NCI-H146 treated with DMSO at 0.1 percent for 48 hours (cell line): Measurements from ENCODE around the gene FAM168A.

Experiments used
- DNase-seq: peaks from one replicate; lab custom pipeline; 2025; ENCODE audit not compliant: unreplicated experiment; lab: John Stamatoyannopoulos, UW

FAM168A gene

DNA sequence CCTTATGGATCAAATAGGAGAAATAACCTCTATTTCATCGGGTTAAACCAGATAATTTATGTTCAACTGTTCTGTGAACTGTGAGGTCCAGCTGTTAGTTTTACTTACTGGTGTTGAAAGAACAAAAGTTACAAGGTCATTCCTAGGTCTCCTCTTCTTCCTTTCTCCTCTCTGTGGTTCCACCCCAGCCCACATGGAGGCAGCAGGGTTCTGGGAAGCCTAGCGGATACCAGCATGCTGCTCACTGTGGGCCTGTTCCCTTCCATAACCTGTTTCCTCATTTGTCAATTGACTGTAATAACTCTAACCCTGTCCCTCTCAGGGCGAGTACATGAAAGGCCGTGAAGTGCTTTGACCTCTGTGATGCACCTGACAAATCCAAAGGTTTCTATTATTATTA is 193.9 kb downstream of the FAM168A start:
- peak; percentile 18 for DNase-seq

DNA sequence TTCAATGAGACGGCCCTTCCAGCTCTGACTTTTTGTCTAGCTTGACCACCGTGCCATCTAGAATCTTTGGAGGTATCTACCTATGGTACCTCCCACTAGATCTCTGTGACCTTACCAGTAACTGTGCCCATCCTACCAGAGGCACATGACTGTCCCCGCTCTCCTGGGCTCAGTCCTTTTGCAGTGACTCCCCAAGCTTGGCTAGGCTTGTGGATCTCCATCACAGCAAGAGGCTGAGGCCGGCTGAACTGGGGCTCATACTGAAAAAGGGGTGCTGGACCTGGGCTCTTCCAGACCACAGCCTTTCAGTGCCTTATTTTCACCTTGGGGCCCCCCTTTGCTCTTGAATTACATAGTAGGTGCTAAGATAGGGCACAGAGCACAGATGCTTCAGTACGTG is 194.4 kb downstream of the FAM168A start:
- DNase-seq, result no peak

DNA sequence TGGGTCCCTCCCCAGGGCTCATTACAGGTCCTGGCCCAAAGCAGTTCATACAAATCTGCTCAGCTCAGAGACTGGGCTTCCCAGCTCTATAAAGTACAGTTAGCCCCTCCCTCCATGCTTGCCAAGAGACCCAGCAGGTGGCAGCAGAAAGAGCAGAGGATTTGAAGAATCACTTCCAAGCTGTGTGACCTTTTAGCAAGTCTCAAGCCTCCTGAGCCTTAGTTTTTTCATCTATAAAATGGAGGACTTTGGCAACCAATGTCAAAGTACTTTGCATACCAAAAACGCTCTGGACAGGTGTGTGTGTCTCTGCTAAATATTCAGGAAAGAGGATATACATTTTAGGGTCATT is 195.1 kb downstream of the FAM168A start:
- no peak for DNase-seq

DNA sequence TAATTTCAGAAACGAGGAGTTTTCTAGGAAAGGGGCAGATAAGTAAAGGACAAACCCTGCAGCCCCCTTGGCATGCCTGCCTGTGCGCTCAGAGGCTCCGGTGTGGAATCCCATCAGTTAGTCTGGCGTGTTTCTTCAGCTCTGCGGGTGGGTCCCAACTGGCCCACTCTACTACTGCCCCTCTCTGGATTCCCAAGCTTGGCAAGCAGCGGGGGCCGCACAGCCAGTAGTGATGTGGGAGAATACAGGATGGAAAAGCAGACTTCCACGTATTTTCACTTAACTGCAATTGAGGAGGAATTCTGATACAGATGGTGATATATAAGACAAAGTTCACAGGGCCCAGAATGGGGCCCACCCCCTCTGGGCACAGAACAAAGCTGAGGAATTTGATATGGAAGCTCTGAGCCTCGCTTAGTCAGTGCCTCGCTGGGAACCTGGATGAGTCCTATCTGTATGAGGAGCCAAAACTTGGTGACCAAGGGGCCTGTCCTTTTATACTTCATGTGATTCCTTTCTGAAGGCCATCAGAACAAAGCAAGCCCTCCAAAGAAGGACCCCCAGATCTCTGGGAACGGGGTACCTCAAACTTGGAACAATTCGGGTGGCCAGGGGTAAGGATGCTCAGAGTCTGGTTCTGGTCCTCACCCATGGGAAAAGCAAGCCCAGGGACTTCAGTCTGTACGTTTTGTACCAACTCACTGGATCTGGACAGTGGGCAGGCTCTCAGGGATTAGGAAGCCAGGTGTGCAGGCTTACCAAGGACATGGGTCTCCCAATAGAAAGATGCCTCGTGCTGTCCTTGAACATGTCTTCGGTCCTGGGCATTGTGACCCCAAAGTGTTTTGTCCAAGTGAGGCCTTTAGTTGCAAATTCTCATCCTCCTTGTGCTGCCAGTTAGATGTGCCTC is 195.7 kb downstream of the FAM168A start:
- no peak for DNase-seq

DNA sequence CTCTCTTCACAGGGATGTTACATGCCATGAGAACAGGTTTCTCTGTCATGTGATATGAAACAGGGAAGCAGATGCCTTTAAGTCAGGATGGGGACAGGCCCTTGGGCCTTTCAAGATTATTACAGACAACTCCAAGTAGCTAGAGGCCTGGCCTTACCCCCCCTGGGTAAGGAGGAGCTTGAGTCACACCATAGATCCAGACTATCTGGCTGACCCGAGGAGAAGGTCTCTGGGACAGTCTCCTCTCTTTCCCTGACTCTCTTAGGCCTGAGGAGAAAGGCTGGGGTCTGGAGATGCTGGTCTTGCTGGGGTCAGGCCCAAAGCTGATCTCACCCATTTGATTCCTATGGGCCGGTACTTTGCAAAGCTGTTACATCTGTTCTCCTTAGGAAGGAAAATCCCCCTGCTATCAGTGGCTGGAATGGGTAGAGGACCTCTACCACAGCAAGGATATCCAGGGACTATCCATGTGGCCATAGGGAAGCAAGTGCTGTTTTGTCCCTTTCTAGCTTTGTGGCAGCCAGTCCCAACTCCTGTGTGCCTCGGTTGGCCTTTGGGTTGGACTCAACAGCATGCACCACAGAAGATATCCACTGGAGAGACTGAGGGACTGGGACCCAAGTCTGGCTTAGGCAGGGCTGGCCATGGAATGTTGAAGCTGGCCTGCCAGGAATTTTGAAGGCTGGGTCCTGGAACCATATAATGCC is 196.5 kb downstream of the FAM168A start:
- no peak for DNase-seq

DNA sequence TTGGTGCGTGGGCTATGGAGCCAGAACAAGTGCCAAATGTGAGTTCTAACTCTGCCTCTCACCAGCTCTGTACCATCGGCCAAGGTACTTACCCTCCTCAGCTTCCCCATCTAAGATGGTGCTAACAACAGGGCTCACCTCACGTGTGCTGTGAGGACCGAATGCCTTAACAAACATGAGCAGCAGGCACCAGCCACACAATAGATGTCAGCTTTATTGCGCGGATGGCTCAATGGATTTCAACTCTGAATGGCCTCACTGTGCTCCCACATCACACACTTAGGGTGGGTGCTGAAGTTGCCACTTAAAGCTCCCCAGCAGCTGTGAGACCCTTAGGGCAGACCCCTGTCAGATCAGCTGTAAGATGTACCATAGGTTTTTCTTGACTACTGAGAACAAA is 197.6 kb downstream of the FAM168A start:
- no peak for DNase-seq

DNA sequence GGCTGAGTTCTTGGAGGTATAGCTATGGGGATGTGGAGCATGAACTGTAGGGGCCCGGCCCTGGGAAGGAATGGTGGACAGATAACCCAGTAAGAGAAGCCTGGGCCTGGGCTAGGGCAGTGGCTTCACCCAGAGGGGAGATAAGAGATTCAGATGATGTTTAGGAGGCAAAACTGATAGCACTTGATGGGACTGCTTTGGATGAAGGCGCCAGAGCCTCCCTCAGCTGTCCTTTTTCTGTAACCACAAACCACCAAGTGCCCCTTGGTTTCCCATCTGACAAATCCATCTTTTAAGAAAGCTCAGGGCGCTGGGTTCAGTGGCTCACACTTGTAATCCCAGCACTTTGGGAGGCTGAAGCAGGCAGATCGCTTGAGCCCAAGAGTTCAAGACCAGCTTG is 198.3 kb downstream of the FAM168A start:
- no peak for DNase-seq

DNA sequence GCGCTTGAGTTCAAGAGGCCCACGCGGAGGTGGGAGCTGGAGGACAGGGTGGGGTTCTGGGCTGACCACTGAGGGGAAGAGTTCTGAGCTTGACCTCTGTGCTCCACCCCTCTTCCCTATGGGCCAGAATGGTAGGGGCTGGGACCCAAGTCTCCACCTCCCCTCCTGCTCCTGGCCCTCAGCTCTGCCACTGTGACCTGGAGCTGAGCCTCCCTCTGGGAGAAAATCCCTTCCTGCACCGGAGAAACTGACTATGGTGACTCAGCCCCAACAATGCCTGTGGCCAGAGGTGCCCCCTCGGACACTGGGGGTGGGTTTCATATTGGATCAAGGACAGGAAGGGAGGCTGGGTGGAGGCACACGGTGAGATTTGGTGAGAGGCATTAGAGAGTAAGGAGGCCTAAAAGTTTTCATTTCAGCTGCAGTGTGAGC is 198.7 kb downstream of the FAM168A start:
- no peak for DNase-seq

DNA sequence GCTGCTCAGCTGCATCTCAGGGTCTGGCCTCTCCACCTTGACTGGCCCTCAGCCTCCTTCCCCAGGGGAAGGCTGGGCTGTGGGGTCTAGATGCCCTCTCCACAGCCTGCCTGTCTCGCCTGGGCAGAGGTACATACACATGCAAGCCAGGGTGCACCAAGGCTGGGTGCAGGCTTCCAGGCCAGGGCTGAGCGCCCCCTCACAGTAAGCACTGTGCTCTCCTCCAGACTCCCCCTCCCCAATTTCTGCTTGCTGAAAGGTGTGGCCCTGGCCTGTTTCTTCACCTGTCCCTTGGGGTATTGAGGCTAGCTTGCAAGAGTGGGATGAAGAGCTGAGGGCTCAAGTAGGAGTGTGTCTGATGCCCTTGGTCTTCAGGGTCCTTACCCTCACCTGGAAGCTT is 199.2 kb downstream of the FAM168A start:
- no peak for DNase-seq

DNA sequence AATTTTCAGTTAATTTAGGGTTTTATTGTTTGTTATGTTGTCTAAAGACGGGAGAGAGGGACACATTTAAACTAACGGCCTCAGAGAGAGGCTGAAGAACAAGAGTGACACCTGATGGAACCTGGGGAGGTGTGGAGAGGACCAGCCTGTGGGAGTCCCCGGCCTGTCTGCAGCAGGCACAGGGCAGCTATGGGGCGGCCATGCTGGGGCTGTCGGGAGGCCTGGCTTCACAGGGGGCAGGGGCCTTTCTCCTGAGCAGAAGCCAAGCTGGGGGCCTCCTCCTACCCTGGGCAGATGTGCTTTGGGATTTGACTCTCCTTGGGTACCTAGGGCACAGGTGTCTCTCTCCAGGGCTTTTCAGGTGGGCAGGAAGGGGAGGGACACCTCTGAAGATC is 199.8 kb downstream of the FAM168A start:
- no peak for DNase-seq

DNA sequence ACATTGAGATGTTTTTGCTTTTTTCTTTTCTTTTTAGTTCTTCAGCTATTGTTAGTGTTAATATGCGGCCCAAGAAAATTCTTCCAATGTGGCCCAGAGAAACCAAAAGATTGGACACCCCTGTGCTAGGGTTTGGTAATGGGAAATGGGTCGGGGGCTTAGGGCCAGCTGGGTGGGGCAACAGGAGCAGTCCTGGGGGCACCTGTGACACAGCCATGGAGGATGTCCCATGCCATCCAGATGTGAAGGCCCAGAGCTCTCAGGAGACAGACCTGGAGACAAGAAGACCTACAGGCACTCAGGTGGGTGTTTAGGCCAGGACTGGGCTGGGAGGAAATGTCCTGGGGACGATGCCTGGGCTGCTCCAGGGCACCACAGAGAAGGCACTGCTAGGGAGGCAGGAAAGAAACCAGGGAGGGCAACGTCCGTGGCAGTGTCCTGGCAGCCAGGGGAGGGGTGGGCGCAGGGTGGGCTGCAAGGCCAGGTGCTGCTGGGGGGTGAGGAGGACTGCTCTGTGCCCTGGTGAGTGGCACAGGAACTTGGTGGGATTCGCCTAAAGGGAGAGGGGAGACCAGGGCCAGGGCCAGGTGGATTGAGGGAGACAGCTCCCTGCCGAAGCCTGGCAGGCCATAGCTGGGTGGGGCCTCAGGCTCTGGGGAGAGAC is 200.3 kb downstream of the FAM168A start:
- DNase-seq, result no peak

DNA sequence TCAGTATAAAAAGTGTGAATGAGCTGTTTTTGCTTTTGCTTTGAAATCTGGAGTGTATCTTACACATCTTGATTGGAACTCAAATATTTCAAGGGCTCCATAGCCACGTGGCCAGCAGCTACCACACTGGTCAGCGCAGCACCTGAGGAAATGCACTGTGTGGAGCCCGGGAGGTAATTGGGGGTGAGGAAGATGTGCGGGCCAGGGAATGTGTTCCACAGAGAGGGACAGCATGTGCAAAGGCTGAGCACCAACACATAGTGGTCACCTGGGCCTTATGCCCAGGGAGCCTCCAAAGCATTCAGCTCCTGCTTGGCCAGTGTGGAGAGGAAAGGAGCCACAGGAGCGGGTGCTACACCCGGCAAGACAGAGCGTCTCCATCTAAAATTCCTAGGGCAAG is 200.9 kb downstream of the FAM168A start:
- no peak for DNase-seq

DNA sequence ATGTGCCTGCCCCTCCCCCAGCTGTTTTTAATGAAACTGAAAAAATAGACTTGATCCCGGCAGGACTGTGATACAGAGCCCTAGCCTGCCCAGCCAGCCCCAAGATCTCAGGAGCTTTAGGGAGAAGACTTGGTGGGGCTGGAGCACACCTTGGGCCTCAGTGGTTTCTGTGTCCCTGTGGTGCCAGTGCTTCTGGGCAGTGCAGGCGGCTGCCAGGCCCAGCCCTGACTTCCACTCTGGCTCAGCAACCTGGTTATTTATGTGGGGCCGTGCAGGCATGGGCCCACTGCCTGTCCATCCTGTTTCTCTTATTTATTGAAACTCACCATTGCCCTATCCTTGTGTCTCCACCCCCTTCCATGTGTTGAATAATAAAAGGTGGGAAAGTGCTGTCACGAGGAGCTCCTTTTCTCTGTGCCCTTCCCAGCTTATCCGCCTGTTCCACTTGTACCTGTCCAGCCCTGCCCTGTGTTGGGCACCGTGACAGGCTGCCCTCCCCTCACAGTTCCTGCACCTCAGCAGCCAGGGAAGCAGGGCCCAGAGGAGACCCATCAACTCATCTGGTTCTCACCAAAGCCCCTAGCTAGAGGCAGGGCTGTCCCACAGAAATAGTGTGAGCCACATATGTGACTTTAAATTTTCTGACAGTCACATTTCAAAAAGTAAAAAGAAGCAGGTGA is 201.5 kb downstream of the FAM168A start:
- DNase-seq, result no peak

DNA sequence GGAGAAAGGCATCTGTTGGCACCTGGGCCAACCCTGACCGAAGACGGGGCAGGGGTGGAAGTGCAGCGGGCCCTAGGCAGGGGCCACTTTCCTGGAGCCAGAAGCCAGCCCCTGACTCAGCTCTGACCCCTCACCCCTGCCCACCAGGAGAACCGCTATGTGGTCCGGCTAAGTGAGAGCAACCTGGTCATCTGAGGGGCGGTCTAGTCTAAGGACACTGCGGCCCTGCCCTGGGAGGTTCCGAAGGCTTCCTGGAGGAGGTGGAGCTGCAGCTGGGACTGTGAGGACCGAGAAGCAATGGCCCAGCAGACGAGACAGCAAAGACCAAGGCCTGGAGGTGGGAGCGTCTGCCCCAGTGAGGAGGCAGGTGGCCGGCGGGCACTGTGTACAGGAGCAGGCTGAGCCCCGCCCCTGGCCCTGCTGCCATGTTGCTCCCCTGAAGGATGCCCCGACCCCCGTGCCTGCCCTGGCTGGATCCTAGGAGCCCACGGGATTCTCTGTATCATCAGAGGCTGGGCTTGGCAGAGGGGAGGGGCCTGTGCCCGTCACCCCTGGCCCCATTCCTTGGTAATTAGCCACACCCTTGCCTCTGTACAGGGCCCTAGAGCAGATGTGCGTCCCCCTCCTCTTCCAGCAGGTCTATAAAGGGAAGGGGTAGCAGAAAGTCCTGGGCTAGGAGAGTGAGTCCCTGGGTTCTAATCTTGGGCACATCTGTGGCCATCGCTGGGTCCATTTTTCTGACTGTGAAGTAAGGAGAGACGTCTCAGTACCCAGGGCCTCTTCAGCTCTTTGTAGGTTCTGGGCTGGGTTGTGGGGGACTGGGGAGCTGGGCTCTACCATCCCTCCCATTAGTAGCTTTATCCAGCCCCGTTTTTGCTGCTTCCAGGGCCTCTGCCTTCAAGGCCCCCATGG is 202.4 kb downstream of the FAM168A start:
- DNase-seq, result no peak

DNA sequence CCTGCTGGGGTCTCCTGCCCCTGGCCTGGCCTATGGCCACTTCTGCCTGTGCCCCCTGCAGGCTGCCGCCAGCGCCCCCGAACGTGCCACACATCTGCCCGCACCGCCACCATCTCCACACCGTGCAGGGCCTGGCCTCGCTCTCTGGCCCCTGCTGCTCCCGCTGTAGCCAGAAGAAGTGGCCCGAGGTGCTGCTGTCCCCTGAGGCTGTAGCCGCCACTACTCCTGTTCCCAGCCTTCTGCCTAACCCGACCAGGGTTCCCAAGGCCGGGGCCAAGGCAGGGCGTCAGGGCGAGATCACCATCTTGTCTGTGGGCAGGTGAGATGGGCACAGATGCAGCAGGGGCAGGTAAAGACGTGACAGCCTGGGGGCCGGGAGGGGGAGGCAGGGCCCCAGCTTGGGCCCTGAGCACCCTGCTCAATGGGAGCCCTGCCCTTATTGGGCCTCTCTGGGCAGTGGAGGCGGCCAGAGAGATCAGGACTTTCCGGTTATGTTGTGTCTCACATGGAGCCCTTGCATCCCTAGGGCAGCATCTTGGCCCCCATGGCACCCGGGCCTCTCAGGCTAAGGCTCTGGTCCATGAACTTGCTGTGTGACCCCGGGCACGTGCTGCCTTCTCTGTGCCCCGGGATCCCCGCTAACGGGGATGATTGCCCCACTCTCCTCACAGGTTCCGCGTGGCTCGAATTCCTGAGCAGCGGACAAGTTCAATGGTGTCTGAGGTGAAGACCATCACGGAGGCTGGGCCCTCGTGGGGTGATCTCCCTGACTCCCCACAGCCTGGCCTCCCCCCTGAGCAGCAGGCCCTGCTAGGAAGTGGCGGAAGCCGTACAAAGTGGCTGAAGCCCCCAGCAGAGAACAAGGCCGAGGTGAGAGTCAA is 203.3 kb downstream of the FAM168A start:
- DNase-seq, result no peak

DNA sequence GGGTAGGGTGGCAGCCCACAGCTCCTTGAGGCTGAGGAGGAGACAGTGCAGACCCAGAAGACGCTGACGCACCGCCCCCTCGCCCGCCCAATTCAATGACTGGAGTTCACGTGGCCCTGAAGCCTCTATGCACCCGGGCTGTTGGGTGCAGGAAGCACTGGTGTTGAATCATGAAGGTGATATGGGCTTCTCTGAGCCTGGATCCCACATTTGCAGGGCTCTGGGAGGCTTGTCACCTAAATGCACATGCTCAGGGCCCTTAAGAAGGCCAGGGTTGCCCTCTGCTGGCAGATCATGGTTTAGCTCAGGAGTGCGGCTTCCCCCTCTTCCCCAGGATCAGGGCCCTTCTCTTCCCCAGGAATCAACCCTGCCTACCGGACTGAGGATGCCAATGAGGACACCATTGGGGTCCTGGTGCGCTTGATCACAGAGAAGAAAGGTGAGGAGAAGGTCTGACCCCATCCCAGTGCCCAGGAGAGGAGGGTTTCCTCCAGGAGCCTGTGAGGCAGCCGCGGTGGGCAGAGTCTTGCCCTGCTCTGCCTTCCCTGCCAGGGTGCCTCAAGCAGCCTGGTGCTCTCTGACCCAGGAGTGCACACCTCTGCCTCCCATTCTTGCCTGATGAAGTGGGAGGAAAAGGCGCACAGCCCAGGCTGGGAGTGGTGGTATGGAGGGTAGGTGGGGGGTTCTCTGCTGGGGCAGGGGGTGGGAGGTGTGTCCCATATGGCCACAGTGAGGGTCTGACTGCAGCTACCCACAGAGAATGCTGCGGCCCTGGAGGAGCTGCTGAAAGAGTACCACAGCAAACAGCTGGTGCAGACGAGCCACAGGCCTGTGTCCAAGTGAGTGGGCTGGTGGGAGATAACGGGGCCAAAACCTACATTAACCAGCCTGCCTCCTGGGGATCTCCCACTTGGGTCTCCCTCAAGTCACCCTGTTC is 204.2 kb downstream of the FAM168A start:
- DNase-seq, result peak; percentile 37

DNA sequence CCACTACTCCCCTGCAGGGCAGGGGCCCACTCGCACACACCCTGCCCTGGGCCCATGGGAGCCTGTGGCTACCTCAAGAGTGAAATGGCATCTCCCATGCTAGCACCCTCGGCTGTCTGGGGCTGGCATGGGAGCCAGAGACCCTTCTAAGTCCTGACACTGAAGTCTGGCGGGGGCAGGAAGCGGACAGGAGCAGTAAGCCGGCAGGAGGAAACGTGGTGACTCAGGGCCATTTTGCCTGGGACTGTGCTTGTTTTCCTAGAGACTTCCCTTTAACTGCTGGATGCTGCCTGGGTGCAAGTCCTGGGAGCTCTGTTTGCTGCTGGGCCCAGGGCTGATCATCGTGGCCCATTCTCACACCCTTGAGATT is 204.9 kb downstream of the FAM168A start:
- DNase-seq, result no peak
